Stomach (tissue), 9 donors: Measurements from ENCODE around the gene NRN1L. TPM values are rescaled to one million over a fixed set of nuclear protein-coding genes. Genes with fewer than 3 reads are reported as not detected.

ENCODE experiments used
- DNase-seq, 2 donors: peaks; one replicate each; pipeline versions ENCODE4 v3.0.0 to v3.0.0-alpha.2; 2013 to 2019
- H3K27ac ChIP-seq, 5 donors: fragments of 200-600 bp in 4 of 5; sonication (generic) in 4 of 5; one replicate each; pipeline ENCODE4 v1.5.1; 2013 to 2019; ENCODE audit warnings: mild to moderate bottlenecking in 1 of 5, moderate library complexity in 1 of 5
- H3K27me3 ChIP-seq, 3 donors: fragments of 200-600 bp; sonication (generic); one replicate each; pipeline ENCODE4 v1.5.1; 2017 to 2019; ENCODE audit warnings: mixed run types in 1 of 3
- H3K36me3 ChIP-seq, 4 donors: fragments of 200-600 bp; sonication (generic); 1 replicate in 3 of 4; 2 replicates in 1 of 4; pipeline ENCODE4 v1.5.1; 2016 to 2019
- H3K4me1 ChIP-seq, 4 donors: fragments of 200-600 bp; sonication (generic); one replicate each; pipeline ENCODE4 v1.5.1; 2016 to 2019
- H3K4me3 ChIP-seq, 4 donors: fragments of 200-600 bp; sonication (generic) in 3 of 4; one replicate each; pipeline ENCODE4 v1.5.1; 2016 to 2019; ENCODE audit warnings: mild to moderate bottlenecking in 1 of 4
- H3K9me3 ChIP-seq, 4 donors: fragments of 200-600 bp; sonication (generic); one replicate each; pipeline ENCODE4 v1.5.1; 2016 to 2019
- EP300 ChIP-seq: sonication (generic); formaldehyde crosslinking; IDR thresholded peaks from one replicate; pipeline ENCODE4 v1.6.1; 2017; ENCODE audit warnings: antibody characterized with exemption
- POLR2A ChIP-seq, 4 donors: fragments of 450-650 bp; IDR thresholded peaks; one replicate each; pipeline ENCODE4 v1.6.1; 2016; ENCODE audit warnings: antibody characterized with exemption in 4 of 4, control low read depth in 2 of 4, mild to moderate bottlenecking in 1 of 4, moderate library complexity in 1 of 4
- POLR2AphosphoS5 ChIP-seq, 3 donors: sonication (generic); formaldehyde crosslinking; IDR thresholded peaks; one replicate each; pipeline ENCODE4 v1.6.1; 2016; ENCODE audit warnings: antibody characterized with exemption in 3 of 3
- WGBS, 5 donors: extraction: QIAGEN DNeasy Blood & Tissue Kit in 3 of 5; methylation state at CpG; one replicate each; pipeline versions ENCODE4 v1.1.5 to v1.1.7; 2013 to 2018; 5-methylcytosine and 5-hydroxymethylcytosine counted together
- intact Hi-C: fragments of 100-400 bp; cut with DNase I; formaldehyde crosslinking; loops from one replicate; pipeline ENCODE4 v1.15.1; 2023; ENCODE audit warnings: low total_unique reads
- polyA plus RNA-seq, 3 donors: library from polyadenylated mRNA; stranded (reverse); fragments of 200-250 nt; gene quantifications; one replicate each; pipeline ENCODE4 v1.2.3, GENCODE V29; 2013
- total RNA-seq, 5 donors: library from RNA; depleted of rRNA; stranded (reverse); fragments of >200 nt; gene quantifications; one replicate each; pipeline versions ENCODE4 v1.1.0 to v1.2.3, GENCODE V29; 2014 to 2016
- TF ChIP-seq, protein P1 (sequence below), 7 experiments: fragments of 450-650 bp in 4 of 7; fragments of 200-600 bp in 3 of 7; sonication (generic) in 3 of 7; IDR thresholded peaks; one replicate each; pipeline ENCODE4 v1.5.1; 2016 to 2019; ENCODE audit warnings: antibody characterized with exemption in 7 of 7, control low read depth in 2 of 7, mild to moderate bottlenecking in 1 of 7
- donor health status: healthy with polysubstance abuse.
- donor health status: Bipolar disorder and iron deficiency.
- donor health status: healthy.

Gene NRN1L
- total and polyA plus RNA-seq, 8 donors, result 2.0 to 2.7 TPM; not detected in 6

DNA sequence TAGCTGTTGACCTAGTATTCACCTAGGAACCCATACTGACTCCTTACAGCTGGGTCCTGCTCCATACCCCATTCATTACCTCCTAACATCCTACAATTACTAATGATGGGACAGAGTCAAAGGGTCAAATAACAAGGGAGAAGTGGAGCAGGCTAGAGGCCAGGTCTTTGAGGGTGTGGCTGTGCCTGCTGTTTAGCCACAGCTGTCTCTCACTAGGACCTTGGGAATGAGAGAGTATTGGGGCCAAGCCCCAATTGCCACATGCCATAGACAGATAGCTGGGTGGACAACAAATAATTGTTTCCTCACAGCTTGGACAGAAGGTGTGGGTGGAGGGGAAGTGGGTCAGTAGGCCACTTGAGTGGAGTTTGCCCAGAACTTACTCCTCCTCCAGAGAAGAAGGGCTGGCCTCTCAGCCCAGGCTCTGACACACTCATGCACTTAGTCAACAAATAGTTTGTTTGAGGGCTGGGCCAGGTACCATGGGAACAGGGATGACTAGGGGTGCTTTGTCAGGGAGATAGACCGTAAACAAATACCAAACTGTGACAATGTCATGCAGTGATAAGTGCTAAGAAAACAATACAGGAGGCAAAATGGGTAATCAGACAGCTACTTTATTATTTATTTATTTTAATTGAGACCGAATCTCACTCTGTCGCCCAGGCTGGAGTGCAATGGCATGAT lies 27.0 kb upstream of the NRN1L start:
- 34 to 47% (median 39%) methylated on average over 3 of the region's 3 CpGs for WGBS, 5 donors
- Histone ChIP-seq H3K27me3 (no peaks in the 10 kb centered on the region), H3K27ac (peak overlapping the region; percentile 13 to 81 (median 69)), H3K4me3 (no peak overlapping the region), H3K9me3 (no peaks in the 10 kb centered on the region), H3K4me1 (peaks cover 31 to 76% (median 60%) of the 10 kb centered on the region in 4 donors), H3K36me3 (peaks cover 0 to 12% (median 8%) of the 10 kb centered on the region in 4 donors)
- TF ChIP-seq POLR2A (IDR thresholded peaks at IDR 0.05), result no peak
- peak in 2 of 3 donors; percentile 17 to 77 for TF ChIP-seq POLR2AphosphoS5 (IDR thresholded peaks at IDR 0.05)
- peak; percentile 65 to 93 for DNase-seq
- intact Hi-C loops, result no loop called here

DNA sequence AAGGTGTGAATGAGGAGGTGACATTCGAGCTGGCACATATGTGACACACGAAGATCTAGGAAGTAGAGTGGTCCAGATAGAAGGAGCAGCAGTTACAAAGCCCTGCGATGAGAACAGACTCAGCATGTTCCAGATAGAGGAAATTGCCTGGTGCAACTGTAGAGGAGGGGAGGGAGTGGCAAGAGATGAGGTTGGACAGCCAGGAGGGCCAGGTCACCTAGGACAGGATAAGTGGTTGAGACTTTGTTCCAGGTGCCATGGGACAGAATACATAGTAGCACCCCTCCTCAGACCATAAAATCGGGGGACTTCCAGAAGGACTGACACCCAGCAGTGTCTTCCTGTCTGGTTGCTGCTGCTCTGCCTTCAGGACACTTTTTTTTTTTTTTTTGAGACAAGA lies 26.2 kb upstream of the NRN1L start:
- peaks cover 0 to 12% (median 8%) of the 10 kb centered on the region in 4 donors for H3K36me3 ChIP-seq
- TF ChIP-seq POLR2A (IDR thresholded peaks at IDR 0.05) (no peak), EP300 (no peak), POLR2AphosphoS5 (IDR thresholded peaks at IDR 0.05) (no peak)
- TF ChIP-seq, protein P1, sequence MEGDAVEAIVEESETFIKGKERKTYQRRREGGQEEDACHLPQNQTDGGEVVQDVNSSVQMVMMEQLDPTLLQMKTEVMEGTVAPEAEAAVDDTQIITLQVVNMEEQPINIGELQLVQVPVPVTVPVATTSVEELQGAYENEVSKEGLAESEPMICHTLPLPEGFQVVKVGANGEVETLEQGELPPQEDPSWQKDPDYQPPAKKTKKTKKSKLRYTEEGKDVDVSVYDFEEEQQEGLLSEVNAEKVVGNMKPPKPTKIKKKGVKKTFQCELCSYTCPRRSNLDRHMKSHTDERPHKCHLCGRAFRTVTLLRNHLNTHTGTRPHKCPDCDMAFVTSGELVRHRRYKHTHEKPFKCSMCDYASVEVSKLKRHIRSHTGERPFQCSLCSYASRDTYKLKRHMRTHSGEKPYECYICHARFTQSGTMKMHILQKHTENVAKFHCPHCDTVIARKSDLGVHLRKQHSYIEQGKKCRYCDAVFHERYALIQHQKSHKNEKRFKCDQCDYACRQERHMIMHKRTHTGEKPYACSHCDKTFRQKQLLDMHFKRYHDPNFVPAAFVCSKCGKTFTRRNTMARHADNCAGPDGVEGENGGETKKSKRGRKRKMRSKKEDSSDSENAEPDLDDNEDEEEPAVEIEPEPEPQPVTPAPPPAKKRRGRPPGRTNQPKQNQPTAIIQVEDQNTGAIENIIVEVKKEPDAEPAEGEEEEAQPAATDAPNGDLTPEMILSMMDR (IDR thresholded peaks at IDR 0.05), result no peak
- peaks cover 39 to 84% (median 67%) of the 10 kb centered on the region in 4 donors for H3K4me1 ChIP-seq
- 74 to 81% (median 77%) methylated on average over 4 of the region's 4 CpGs for WGBS, 5 donors
- no peaks in the 10 kb centered on the region for H3K27me3 ChIP-seq
- H3K9me3 ChIP-seq, result no peaks in the 10 kb centered on the region
- DNase-seq, result no peak
- H3K4me3 ChIP-seq, result no peak overlapping the region
- peak overlapping the region; percentile 13 to 81 (median 69) for H3K27ac ChIP-seq
- intact Hi-C loops, result no loop called here

DNA sequence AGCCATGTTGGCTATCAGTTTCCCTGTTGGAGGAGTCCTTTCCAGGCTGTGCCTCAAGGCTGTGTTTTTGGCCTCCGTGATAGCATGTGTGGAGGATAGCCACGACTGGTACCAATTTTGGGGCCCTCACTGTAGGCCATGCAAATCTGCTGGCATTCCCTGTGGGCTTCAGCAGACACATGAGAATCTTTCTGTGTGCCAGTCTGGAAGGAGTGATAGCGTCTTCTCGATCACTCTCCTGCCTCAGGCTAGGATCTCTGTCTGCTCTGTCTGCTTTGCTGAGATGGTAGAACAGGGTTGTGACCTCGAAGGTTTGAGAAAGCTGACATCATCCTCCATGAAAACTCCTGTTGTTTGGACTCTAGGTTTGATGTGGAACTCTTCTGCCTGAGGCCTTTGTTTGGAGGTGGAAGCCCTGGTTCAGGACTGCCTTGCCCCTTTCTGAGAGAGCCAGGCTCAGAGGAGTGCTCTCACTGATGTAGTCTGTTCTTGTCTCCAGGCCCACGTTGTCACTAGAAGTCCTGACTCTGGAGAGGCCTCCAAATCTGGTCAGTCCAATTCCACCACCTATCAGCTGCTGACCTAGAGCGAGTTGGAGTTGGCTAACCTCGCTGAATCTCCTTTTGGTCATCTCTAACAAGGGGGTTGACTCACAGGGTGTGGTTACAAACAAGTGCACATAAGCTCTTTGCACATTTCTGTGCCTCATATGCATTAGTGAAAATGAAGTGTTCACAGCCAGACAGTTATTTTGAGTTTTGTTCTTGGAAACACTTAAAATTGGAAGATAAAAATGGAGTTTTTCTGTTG lies 23.9 kb upstream of the NRN1L start:
- 77 to 84% (median 79%) methylated on average over 8 of the region's 8 CpGs for WGBS, 5 donors
- Histone ChIP-seq H3K27me3 (no peaks in the 10 kb centered on the region), H3K36me3 (peaks cover 6 to 20% (median 16%) of the 10 kb centered on the region in 4 donors), H3K4me3 (no peak overlapping the region), H3K4me1 (peaks cover 45 to 79% (median 58%) of the 10 kb centered on the region in 4 donors), H3K27ac (peak overlapping the region in 3 of 5 donors; percentile 19 to 78 (median 72)), H3K9me3 (no peaks in the 10 kb centered on the region)
- intact Hi-C loops, result no loop called here
- no peak for TF ChIP-seq EP300
- TF ChIP-seq, protein P1 (IDR thresholded peaks at IDR 0.05), result no peak
- no peak for TF ChIP-seq POLR2AphosphoS5 (IDR thresholded peaks at IDR 0.05)
- no peak for TF ChIP-seq POLR2A (IDR thresholded peaks at IDR 0.05)
- no peak for DNase-seq

DNA sequence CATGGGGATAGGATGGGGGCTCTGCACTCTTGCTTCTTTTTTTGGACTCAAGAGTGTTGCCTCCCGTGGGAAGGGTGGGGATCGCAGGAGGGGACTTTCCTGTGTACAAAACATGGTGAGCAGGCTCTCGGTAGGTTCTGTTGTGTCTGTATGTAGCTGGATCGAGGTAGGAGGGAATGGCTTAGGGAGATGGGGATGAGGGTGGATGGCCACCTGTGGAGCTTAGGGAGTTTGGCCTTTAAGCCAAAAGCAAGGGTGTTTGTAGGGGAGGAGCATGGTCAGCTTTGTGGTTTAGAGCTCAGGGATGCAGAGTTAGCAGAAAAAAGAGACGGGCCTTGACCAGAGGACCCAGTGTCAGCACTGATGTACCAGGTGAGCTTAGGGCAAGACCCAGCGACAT lies 22.8 kb upstream of the NRN1L start:
- intact Hi-C loops, result no loop called here
- no peaks in the 10 kb centered on the region for H3K9me3 ChIP-seq
- WGBS, 5 donors, result 80 to 89% (median 89%) methylated on average over 6 of the region's 6 CpGs
- peak overlapping the region in 3 of 5 donors; percentile 72 to 78 (median 77) for H3K27ac ChIP-seq
- no peak for TF ChIP-seq EP300
- TF ChIP-seq POLR2AphosphoS5 (IDR thresholded peaks at IDR 0.05), result no peak
- TF ChIP-seq POLR2A (IDR thresholded peaks at IDR 0.05), result no peak
- TF ChIP-seq, protein P1 (IDR thresholded peaks at IDR 0.05), result no peak
- no peaks in the 10 kb centered on the region for H3K27me3 ChIP-seq
- DNase-seq, result no peak
- H3K4me1 ChIP-seq, result peaks cover 41 to 68% (median 50%) of the 10 kb centered on the region in 4 donors
- peaks cover 14 to 31% (median 27%) of the 10 kb centered on the region in 4 donors for H3K36me3 ChIP-seq
- no peak overlapping the region for H3K4me3 ChIP-seq
